Hindlimb muscle (tissue), 1 donor: ENCODE data around the gene ADCY1. TPM values are rescaled to one million over a fixed set of nuclear protein-coding genes. Genes with fewer than 3 reads are reported as not detected.

Experiments
- DNase-seq: peaks from one replicate; pipeline ENCODE4 v3.0.0-alpha.2; 2013
- polyA plus RNA-seq: library from polyadenylated mRNA; unstranded; fragments of 120-200 nt; gene quantifications from one replicate; pipeline ENCODE4 v1.2.1, GENCODE V29; 2013; ENCODE audit not compliant: insufficient read length

Gene ADCY1
- polyA plus RNA-seq, 1 donor: 12.0 TPM

GRCh38 chr7:45594745-45595535 is 20.8 kb downstream of the ADCY1 start:
- DNase-seq: no peak

GRCh38 chr7:45595809-45596664 is 21.9 kb downstream of the ADCY1 start:
- no peak for DNase-seq

GRCh38 chr7:45596665-45597095 is 22.5 kb downstream of the ADCY1 start:
- no peak for DNase-seq

DNA sequence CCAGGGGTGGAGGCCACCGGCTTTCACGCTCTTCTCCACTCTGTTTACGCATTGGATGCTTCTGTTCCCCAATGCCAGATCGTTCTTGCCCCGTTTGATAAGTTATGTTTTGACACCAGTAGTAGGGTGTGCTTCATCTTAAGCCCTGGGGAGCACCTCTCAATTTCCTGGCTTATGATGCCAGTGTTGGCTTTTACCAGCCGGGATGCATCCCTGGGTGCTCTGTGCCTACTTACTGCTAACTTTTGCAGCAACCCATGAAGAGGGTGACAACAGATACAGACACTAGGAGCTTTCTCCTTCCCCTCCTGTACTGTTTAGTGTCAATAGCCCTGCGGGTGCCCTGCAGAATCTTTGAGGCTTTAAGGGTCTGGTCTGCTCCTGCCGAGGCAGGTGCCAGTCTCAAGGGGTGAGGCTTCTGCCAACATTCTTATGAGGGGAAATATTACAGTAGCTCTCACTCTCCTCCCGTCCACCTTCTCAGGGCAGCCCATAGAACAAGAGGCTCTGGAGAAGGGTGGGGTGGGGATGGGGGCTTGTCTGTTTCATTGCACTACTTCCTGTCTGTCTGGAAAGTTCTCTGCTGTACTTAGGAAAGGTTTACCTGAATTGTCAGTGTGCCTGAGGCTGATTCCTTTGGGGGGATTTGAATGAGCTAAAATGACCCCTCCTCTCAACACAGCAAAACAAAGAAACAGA is 23.3 kb downstream of the ADCY1 start:
- no peak for DNase-seq

DNA sequence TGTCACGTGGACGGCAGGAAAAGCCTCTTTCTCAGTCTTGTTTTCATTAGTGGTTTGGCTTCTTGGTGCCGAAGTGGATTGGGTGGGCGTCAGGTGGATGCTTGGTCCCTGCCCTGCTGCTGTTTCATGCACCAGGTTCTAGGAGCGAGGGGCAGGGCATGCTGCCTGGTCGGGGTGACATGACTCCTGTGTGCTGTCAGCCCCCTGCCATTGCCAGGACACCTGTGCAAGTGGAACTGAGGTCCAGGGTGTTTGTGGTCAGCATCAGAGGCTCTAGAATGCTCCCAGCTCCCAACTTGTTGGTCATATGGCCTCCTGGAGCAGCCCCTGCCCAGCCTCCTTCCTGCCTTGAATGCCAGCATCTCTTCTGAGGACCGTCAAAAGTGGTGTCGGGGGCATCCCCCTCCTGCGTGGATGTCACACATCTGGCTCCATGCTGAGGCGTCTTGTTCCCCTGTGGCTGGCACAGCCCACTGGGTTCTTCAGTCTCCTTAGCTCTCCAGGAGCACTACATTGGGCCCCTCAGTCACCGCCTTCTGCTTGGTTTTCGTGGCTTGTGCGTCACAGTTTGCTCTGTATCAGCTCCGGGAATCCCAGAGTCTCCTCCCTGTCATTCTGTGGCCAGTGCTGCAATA is 24.8 kb downstream of the ADCY1 start:
- no peak for DNase-seq

DNA sequence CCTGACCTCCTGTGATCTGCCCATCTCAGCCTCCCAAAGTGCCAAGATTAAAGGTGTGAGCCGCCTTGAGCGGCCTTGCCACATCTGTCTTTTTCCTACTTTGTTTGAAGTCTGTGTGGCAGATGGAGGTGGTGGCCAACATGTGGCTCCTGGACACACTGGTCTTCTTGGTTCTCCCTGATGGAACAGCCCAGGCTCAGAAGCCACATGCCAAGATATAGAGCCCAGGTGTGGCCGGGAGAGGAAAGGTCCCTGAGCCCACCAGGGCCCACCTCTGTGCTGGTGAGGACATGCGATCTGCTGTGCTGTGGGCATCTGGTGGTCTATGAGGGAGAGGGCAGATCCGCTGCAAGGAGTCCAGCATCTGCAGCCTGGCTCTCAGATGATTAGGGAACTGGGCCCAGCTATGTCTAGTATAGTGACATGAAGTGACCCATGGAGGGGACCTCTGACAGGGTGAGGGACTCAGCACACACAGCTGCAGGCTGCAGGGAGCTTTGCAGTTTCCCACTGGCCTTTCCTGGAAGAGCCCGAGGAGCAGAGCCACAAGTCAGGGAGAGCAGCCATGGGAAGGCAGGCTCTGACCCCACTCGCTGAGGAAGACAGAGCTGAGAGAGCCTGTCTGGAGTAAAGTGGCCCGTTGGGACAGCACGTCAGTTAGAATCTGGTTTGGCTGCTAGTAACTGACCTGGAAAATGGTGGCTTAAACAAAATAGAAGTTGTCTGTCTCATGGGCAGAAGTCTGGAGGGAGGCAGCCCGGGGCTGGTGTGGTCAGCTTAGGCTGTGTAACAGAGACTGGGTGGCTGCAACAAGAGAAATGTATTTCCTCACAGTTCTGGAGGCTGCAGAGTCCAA is 25.9 kb downstream of the ADCY1 start:
- DNase-seq: no peak

GRCh38 chr7:45601094-45601493 is 26.9 kb downstream of the ADCY1 start:
- DNase-seq: no peak

GRCh38 chr7:45601816-45602540 is 27.8 kb downstream of the ADCY1 start:
- DNase-seq: no peak

DNA sequence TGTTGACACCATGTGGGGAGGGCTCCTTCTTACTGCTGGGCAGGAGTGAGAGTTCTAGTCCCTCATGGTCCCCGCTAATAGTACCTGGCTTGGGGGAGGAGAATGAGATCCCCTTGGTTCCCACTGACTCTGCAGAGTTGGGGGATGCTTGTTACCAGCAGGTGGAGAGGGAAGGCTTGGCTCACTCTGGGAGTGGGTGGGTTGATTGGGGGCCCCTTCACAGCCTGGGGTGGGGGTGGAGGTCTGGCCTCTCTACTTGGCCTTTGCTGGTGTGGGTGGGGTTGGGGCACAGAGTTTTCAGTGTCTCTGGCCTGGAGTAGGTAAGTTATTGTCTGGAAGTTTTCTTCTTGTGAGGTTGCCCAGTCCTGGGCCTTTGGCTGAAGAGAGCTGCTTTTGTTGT is 31.9 kb downstream of the ADCY1 start:
- DNase-seq: no peak

- no peak for DNase-seq
Measured at GRCh38 chr7:45606931-45607330, 32.8 kb downstream of the ADCY1 start.

DNA sequence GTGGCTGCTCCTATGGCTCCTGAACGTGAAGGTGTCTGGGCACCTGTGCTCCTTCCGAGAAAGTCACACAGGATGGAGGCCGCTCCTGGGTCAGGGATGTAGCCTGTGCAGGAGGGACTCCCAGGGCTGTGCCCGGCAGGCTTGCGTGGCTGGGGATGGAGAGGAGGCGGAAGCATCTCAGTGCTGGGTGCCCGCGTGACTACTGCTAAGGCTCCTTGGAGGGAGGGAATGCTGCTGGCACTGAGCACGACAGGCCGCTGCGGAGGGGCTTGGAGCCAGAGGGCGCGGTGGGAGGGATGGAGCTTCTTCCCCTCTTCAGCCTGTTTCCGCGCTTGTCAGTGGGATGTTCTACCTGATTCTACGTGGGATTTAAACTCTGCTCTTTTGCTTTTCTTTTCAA is 35.0 kb downstream of the ADCY1 start:
- DNase-seq: no peak

DNA sequence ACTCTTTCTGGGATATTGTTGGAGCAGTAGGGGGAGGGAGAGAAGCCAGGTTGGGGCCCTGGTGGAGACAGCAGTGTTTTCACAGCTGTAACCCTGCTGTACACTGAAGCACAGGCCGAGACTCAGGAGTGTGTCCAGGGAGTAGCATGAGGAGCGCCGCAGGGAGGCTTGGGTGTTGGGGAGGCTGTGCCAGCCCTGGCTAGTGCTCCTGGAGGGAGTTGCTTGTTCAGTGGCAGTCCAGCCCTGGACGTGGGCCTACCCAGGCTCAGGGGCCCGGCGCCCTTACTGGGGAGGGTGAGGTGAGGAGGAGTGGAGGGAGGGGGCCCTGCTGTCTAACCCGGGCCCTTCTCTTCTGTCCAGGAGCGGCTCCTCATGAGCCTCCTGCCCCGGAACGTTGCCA is 35.9 kb downstream of the ADCY1 start:
- no peak for DNase-seq

DNA sequence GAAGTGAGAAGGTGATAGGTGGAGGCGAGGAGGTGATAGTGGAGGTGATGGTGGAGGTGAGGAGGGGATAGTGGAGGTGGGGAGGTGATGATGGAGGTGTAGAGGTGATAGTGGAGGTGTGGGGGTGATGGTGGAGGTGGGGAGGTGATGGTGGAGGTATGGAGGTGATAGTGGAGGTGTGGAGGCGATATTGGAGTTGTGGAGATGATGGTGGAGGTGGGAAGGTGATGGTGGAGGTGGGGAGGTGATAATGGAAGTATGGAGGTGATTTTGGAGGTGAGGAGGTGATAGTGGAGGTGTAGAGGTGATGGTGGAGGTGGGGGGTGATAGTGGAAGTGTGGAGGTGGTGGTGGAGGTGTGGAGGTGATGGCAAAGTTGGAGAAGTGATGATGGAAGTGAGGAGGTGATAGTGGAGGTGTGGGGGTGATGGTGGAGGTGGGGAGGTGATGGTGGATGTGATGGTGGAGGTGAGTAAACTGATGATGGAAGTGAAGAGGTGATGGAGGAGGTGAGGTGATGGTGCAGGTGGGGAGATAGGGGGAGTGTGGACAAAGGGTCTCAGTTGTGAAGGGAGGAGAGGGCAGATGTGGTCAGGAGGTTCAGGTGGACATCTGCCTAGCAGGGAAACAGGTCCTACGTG is 36.6 kb downstream of the ADCY1 start:
- DNase-seq: no peak

DNA sequence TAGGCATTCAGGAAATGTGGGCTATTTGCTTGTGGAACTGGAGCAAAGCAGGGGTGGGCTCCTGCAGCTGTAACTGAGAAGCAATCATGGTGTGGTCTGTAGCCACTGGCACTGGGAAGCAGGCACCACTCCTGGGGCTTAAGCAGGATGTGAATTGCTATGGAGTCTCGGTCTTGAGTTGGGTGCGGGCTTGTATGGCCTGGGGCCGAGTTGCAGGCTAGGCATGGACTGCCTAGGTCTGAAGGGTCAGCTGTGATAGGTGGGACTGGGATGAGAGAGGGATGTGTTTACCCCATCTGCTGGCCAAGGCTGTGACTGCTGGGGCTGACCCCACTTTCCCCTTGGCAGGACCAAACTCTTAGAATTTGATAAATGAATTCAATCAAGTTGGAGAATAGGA is 43.0 kb downstream of the ADCY1 start:
- DNase-seq: no peak

DNA sequence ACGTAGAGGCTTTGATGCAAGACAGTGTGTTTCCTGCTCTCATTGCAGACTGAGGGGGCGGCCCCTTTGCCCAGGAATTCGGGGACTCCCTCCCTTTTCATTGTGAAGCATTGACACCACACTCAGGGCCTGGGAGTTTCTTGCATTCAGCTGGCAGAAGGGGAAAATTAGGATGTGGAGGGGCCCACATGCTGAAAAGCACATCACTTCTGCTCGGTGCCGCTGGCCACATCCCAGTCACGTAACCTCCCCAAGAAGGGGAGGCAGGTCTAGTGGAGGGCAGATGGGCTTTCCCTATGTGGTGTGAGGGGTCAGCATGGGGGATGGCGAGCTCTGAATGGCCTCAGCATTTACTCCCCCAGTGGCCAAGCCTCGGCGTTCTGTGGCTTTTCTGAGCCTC is 47.9 kb downstream of the ADCY1 start:
- DNase-seq: no peak

DNA sequence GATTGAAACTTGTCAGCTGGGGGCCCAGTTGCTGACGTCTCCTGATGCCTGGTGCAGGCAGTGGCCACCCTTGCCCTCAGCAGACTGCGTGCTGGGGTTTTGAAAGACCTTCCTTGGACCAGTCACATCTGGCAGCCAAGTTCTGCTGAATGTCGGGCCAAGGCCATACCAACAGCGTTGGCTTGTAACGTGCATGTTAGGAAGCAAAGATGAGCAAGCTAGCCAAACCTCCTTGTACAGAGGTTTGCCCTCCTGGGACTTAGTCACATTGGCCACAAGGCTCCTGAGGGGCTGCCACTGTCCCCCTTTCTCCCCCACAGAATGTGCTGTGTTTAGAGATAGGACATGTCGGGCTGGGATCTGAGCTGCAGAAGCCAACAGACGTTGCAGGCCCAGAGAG is 49.0 kb downstream of the ADCY1 start:
- no peak for DNase-seq

DNA sequence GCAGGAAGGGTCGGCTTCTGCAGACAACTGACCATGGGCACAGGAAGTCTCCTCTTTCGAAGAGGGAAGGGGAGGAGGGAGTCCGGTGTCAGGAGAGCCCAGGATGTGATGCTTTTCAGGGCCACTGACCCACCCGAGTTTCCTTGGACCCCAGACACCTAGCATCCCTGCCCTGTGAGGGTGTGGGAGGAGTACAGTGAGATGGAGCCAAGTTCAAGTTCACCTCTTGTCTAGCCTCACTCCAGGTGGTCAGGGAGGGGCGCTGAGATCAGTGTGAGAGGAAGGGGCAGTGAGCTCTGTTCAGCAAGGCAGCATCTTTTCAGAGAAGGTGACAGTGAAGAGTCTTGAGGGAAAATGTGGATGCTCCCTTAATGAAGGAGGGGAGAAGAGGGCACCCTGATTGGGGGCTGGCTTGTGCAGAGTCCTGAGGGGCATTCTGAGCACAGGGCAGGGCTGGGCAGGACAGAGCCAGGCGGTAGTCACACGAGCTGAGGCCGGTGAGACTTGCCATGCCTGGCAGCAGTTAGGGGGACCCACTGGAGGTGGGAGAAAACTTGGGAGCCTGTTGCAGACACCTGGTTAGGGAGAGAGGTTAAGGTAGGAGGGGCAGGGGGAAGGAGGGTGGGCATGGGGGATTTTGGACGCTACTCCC is 49.7 kb downstream of the ADCY1 start:
- no peak for DNase-seq

DNA sequence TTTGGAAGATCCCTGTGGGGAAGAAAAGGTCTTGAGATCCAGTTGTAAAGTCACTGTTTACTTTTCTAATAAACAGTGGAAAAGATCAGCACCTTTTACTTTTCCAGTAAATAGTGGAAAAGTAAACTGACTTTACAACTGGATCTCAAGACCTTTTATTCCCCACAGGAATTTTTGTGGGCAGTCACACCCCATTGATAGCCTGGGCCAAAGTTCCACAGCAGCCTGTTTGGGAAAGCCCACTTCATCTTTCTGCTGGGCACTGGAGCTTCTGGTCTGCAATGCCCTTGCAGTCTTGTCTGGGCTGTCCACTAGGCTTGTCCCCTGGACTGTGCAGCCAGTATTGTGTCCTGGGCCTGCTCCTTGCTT is 50.2 kb downstream of the ADCY1 start:
- DNase-seq: no peak

DNA sequence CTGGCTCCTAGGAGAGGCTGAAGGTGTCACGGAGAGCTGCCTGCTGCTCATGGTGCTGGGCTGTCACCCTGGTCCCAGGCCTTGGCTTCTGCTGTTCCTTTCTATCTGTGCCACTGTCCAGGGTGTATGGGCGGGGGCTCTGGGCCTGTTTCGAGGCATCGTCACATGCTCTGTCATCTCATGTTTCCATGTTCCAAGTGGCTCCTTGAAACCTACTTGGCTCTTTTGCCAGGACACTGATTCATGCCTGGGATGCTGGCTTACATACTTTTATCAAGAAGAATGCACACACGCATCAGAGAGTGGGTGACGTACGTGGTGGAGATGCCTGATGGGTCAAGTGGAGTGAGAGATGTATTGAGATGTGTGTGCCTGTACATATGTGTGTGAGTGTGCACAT is 50.9 kb downstream of the ADCY1 start:
- DNase-seq: no peak
